Fibroblast of lung (primary cell): ENCODE measurements around the gene TNS2.

Experiments
- EZH2 ChIP-seq: IDR thresholded peaks from 2 replicates; pipeline ENCODE4 v1.5.1; 2012; ENCODE audit warnings: low read length, control low read depth, mild to moderate bottlenecking; ENCODE audit errors: missing control alignments
- TF ChIP-seq, protein P1 (sequence below), 2 donors: IDR thresholded peaks in 1 of 2; conservative IDR thresholded peaks in 1 of 2; 1 replicate in 1 of 2; 2 replicates in 1 of 2; pipeline ENCODE4 v1.5.1; 2011 to 2012; ENCODE audit warnings: low read length in 2 of 2, control low read depth in 1 of 2, inconsistent platforms in 1 of 2, low read depth in 1 of 2, mild to moderate bottlenecking in 1 of 2

DNA sequence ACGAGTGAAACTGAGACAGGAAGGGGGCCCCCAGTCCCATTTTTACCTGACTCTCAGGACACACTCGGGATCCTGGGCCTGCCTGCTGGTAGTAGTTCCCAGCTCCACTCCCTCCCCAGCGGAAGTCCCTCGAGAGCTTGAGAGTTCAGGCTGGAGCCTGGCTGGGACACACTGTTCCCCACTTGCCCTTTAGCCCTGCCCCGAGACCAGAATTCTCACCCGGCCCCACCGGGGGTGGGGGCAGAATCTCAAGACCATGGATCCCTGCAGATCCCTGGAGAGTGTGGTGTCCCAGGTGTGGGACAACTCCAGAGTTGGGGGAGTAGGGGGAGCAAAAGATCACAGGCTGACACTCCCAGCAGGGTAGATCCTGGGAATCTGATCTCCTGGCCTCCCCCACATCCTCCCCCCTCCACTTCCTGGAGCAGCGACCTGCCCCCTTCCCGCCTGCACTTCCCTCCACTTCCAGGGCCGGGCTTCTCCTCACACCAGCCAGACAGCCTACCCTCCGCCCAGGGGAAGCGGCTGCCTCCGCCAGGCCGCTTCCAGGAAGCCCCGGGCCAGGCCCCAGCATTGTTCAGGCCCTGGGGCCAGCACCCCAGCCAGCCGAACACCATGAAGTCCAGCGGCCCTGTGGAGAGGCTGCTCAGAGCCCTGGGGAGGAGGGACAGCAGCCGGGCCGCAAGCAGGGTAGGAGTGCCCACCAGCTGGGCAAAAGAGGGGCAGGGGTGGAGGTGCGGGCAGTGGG is at the start of gene TNS2:
- no peak for TF ChIP-seq EZH2
- TF ChIP-seq, protein P1, sequence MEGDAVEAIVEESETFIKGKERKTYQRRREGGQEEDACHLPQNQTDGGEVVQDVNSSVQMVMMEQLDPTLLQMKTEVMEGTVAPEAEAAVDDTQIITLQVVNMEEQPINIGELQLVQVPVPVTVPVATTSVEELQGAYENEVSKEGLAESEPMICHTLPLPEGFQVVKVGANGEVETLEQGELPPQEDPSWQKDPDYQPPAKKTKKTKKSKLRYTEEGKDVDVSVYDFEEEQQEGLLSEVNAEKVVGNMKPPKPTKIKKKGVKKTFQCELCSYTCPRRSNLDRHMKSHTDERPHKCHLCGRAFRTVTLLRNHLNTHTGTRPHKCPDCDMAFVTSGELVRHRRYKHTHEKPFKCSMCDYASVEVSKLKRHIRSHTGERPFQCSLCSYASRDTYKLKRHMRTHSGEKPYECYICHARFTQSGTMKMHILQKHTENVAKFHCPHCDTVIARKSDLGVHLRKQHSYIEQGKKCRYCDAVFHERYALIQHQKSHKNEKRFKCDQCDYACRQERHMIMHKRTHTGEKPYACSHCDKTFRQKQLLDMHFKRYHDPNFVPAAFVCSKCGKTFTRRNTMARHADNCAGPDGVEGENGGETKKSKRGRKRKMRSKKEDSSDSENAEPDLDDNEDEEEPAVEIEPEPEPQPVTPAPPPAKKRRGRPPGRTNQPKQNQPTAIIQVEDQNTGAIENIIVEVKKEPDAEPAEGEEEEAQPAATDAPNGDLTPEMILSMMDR (conservative IDR thresholded peaks at IDR 0.05 in 1 of 2, IDR thresholded peaks at IDR 0.05 in 1 of 2; ENCODE audit: low read depth in 1 of 2, low read length in 2 of 2), result no peak
